ENCODE data around the gene XBP1. TPM values are rescaled to one million over a fixed set of nuclear protein-coding genes. Genes with fewer than 3 reads are reported as not detected.

XBP1 gene
- total and polyA plus RNA-seq, 2 of the 4 experiments (the other 2 are of a cell fraction), result 95.0 to 223 TPM

DNA sequence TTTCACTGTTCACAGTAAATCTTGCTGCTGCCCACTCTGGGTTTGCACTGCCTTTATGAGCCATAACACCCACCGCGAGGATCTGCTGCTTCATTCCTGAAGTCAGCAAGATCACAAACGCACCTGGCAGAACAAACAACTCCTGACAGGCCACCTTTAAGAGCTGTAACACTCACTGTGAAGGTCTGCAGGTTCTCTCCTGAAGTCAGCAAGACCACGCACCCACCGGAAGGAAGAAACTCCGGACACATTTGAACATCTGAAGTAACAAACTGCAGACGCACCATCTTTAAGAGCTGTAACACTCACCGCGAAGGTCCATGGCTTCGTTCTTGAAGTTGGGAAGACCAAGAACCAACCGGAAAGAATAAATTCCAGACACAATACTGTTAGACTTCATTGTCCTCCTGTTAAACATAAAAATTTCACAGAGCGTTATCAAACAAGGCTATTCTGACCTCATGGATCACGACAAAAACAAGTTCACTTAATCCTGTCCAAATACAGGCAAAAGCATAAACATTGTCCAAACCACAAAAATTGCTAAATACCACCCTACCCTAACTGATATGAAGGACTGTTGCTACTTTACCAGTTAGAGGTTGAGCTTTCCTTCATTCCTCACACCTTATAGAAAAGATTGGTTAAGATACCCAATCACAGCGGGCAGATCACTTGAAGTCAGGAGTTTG lies 30.8 kb downstream of the XBP1 start:
- DNase-seq, result no peak
- CTCF ChIA-PET, result no interaction called here
- no peak for ATAC-seq (ENCODE audit: low read depth)

More for the DNA sequence above, 30.8 kb downstream of the XBP1 start:
- intact Hi-C loops (cut with micrococcal nuclease), result loop anchor here (5.0 kb wide), 3 partner anchors 57 to 162 kb away; partner anchors contain the start of gene TTC28
- no peak overlapping the region for H4K5ac ChIP-seq (ENCODE audit: low read depth, low read length)
- no peak overlapping the region for H2BK120ac ChIP-seq (ENCODE audit: low read depth, low read length)
- no peaks in the 10 kb centered on the region for H3K4me1 ChIP-seq (ENCODE audit: control insufficient read depth, insufficient read depth, low read length)
- TF ChIP-seq MXI1 (IDR thresholded peaks at IDR 0.05; ENCODE audit: borderline replicate concordance, low read depth, low read length), result no peak
- TF ChIP-seq BHLHE40 (IDR thresholded peaks at IDR 0.05; ENCODE audit: low read depth, low read length), result no peak
- TF ChIP-seq, protein P1, sequence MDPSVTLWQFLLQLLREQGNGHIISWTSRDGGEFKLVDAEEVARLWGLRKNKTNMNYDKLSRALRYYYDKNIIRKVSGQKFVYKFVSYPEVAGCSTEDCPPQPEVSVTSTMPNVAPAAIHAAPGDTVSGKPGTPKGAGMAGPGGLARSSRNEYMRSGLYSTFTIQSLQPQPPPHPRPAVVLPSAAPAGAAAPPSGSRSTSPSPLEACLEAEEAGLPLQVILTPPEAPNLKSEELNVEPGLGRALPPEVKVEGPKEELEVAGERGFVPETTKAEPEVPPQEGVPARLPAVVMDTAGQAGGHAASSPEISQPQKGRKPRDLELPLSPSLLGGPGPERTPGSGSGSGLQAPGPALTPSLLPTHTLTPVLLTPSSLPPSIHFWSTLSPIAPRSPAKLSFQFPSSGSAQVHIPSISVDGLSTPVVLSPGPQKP (IDR thresholded peaks at IDR 0.05; ENCODE audit: borderline replicate concordance, low read depth, low read length), result no peak
- TF ChIP-seq, protein P2, sequence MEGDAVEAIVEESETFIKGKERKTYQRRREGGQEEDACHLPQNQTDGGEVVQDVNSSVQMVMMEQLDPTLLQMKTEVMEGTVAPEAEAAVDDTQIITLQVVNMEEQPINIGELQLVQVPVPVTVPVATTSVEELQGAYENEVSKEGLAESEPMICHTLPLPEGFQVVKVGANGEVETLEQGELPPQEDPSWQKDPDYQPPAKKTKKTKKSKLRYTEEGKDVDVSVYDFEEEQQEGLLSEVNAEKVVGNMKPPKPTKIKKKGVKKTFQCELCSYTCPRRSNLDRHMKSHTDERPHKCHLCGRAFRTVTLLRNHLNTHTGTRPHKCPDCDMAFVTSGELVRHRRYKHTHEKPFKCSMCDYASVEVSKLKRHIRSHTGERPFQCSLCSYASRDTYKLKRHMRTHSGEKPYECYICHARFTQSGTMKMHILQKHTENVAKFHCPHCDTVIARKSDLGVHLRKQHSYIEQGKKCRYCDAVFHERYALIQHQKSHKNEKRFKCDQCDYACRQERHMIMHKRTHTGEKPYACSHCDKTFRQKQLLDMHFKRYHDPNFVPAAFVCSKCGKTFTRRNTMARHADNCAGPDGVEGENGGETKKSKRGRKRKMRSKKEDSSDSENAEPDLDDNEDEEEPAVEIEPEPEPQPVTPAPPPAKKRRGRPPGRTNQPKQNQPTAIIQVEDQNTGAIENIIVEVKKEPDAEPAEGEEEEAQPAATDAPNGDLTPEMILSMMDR (conservative IDR thresholded peaks at IDR 0.05; ENCODE audit: low read depth, low read length), result no peak
- no peak overlapping the region for H2BK20ac ChIP-seq (ENCODE audit: low read depth, low read length)
- no peak overlapping the region for H2AFZ ChIP-seq (replicated peaks; ENCODE audit: low read length, poor library complexity)
- H2BK5ac ChIP-seq (ENCODE audit: low read depth, low read length, poor library complexity, severe bottlenecking), result no peak overlapping the region
- H3K27me3 ChIP-seq (ENCODE audit: control insufficient read depth, insufficient read depth, low read length), result no peaks in the 10 kb centered on the region; the same call in 1 of the 2 replicates
- dilution Hi-C loops (cut with HindIII; ENCODE audit: low sequenced_read_pairs, unreplicated experiment), result no loop called here
- WGBS, 2 experiments (ENCODE audit: extremely low coverage in 2 of 2, insufficient read length in 1 of 2), result 99% methylated on average over 9 of the region's 14 CpGs; no CpG with 5 or more reads in 1 of the 2 experiments
- peaks cover 5% of the 10 kb centered on the region in 2 experiments; a peak in 3 of 4 replicates for H3K79me1 ChIP-seq (ENCODE audit: low read depth in 1 of 2, low read length in 2 of 2)
- H3K36me3 ChIP-seq (ENCODE audit: control insufficient read depth, insufficient read depth, low read length), result peaks cover 1% of the 10 kb centered on the region; the same call in 1 of the 2 replicates
- no TSS peak for BruUV-seq (replicated peaks)
- in situ Hi-C loops (cut with MboI; ENCODE audit: low sequenced_read_pairs), result no loop called here
- H2BK15ac ChIP-seq (ENCODE audit: low read depth, low read length), result no peak overlapping the region
- no peak overlapping the region for H4K91ac ChIP-seq (ENCODE audit: insufficient read depth, low read depth, low read length)
- H3K4me2 ChIP-seq (ENCODE audit: low read depth, low read length), result no peak overlapping the region
- no peak overlapping the region for H2AK9ac ChIP-seq (replicated peaks; ENCODE audit: low read depth, low read length, poor library complexity)
- no peak overlapping the region for H3K4ac ChIP-seq (ENCODE audit: low read depth, low read length)
- H4K20me1 ChIP-seq (ENCODE audit: insufficient read depth, low read length), result peaks cover 15% of the 10 kb centered on the region
- H3K14ac ChIP-seq (replicated peaks; ENCODE audit: low read depth, low read length), result no peak overlapping the region
- H2AK5ac ChIP-seq (ENCODE audit: low read depth, low read length), result no peak overlapping the region
- H3K9me1 ChIP-seq (ENCODE audit: insufficient read depth, low read length), result peaks cover 3% of the 10 kb centered on the region; the same call in 1 of the 2 replicates
- no peak overlapping the region for H3K18ac ChIP-seq (ENCODE audit: low read depth, low read length)
- no peak overlapping the region for H3K4me3 ChIP-seq (ENCODE audit: insufficient read depth, low read depth, low read length)
- H3K9me3 ChIP-seq (ENCODE audit: control insufficient read depth, insufficient read depth, low read length), result peaks cover 2% of the 10 kb centered on the region; the same call in 1 of the 2 replicates
- H3K27ac ChIP-seq (ENCODE audit: insufficient read depth, low read length), result no peak overlapping the region
- H4K8ac ChIP-seq (ENCODE audit: low read depth in 2 of 2, low read length in 2 of 2), result no peak overlapping the region
- H3K23ac ChIP-seq (ENCODE audit: low read depth, low read length), result no peak overlapping the region
- no peak overlapping the region for H3K56ac ChIP-seq (ENCODE audit: extremely low read depth, insufficient read depth, low read length)
- no peak overlapping the region for H3K9ac ChIP-seq (ENCODE audit: low read depth, low read length)
- POLR2A ChIA-PET (ENCODE audit: unreplicated experiment), result no interaction called here
